IMR-90 (cell line): ENCODE results near the gene ZDHHC14. TPM values are rescaled to one million over a fixed set of nuclear protein-coding genes. Genes with fewer than 3 reads are reported as not detected.

Experiments used
- ATAC-seq: fragments of 200-7000 bp; cut with Tn5 transposase; 2 replicates; pipeline ENCODE4 v1.9.1; 2020; ENCODE audit warnings: low read depth, mild to moderate bottlenecking, moderate library complexity
- BruUV-seq: library from RNA; stranded (reverse); fragments of 400-500 nt; replicated peaks from 2 replicates; lab custom pipeline; 2021; lab: Mats Ljungman, UMichigan
- CTCF ChIA-PET: fragments of 300-600 bp; formaldehyde crosslinking; extraction: SDS; loops from one replicate; lab custom pipeline; 2021; ENCODE audit warnings: antibody characterized with exemption; lab: Yijun Ruan, JAX
- POLR2A ChIA-PET: fragments of 300-600 bp; sonication (Branson Sonifier 250); formaldehyde crosslinking; loops from one replicate; lab custom pipeline; 2022; ENCODE audit warnings: antibody characterized with exemption; ENCODE audit not compliant: unreplicated experiment; lab: Charles Lee
- DNase-seq: peaks from one replicate; pipeline ENCODE4 v3.0.0; 2013
- H2AFZ ChIP-seq: replicated peaks from 2 replicates; pipeline ENCODE3; 2013; ENCODE audit warnings: low read length, mild to moderate bottlenecking; ENCODE audit not compliant: poor library complexity
- H2AK5ac ChIP-seq: 2 replicates; pipeline ENCODE4 v1.6.1; 2013; ENCODE audit warnings: low read depth, low read length, inconsistent platforms
- H2AK9ac ChIP-seq: replicated peaks from 2 replicates; pipeline ENCODE3; 2013; ENCODE audit warnings: mild to moderate bottlenecking, low read depth, low read length, moderate library complexity; ENCODE audit not compliant: poor library complexity
- H2BK120ac ChIP-seq: 2 replicates; pipeline ENCODE4 v1.6.1; 2013; ENCODE audit warnings: low read depth, low read length, inconsistent platforms
- H2BK15ac ChIP-seq: 3 replicates; pipeline ENCODE4 v1.6.1; 2013; ENCODE audit warnings: low read depth, low read length, inconsistent platforms
- H2BK20ac ChIP-seq: 2 replicates; pipeline ENCODE4 v1.6.1; 2013; ENCODE audit warnings: low read depth, mild to moderate bottlenecking, inconsistent platforms, low read length, moderate library complexity
- H2BK5ac ChIP-seq: 2 replicates; pipeline ENCODE4 v1.6.1; 2013; ENCODE audit warnings: mild to moderate bottlenecking, low read depth, low read length, inconsistent platforms; ENCODE audit not compliant: poor library complexity, severe bottlenecking
- H3K14ac ChIP-seq: replicated peaks from 2 replicates; pipeline ENCODE4 v1.6.1; 2013; ENCODE audit warnings: low read depth, low read length, inconsistent platforms
- H3K18ac ChIP-seq: 2 replicates; pipeline ENCODE4 v1.6.1; 2013; ENCODE audit warnings: low read depth, low read length, control low read depth
- H3K23ac ChIP-seq: 2 replicates; pipeline ENCODE4 v1.6.1; 2013; ENCODE audit warnings: low read depth, low read length, inconsistent platforms
- H3K27ac ChIP-seq: 2 replicates; pipeline ENCODE4 v1.5.1; 2013; ENCODE audit warnings: mild to moderate bottlenecking, control low read depth, low read length; ENCODE audit not compliant: insufficient read depth
- H3K27me3 ChIP-seq: 2 replicates; pipeline ENCODE4 v1.6.1; 2013; ENCODE audit warnings: low read length; ENCODE audit not compliant: control insufficient read depth, insufficient read depth
- H3K36me3 ChIP-seq: 2 replicates; pipeline ENCODE4 v1.6.1; 2013; ENCODE audit warnings: low read length, mixed read lengths; ENCODE audit not compliant: control insufficient read depth, insufficient read depth
- H3K4ac ChIP-seq: 2 replicates; pipeline ENCODE4 v1.6.1; 2013; ENCODE audit warnings: low read depth, low read length, inconsistent platforms
- H3K4me1 ChIP-seq: 2 replicates; pipeline ENCODE4 v1.6.1; 2013; ENCODE audit warnings: low read length, mixed read lengths; ENCODE audit not compliant: control insufficient read depth, insufficient read depth
- H3K4me2 ChIP-seq: 2 replicates; pipeline ENCODE4 v1.6.1; 2013; ENCODE audit warnings: low read depth, mild to moderate bottlenecking, control low read depth, low read length, moderate library complexity
- H3K4me3 ChIP-seq: 2 replicates; pipeline ENCODE4 v1.5.1; 2013; ENCODE audit warnings: low read depth, mild to moderate bottlenecking, control low read depth, low read length, moderate library complexity; ENCODE audit not compliant: insufficient read depth
- H3K56ac ChIP-seq: 2 replicates; pipeline ENCODE4 v1.6.1; 2013; ENCODE audit warnings: low read length, inconsistent platforms; ENCODE audit not compliant: insufficient read depth; ENCODE audit errors: extremely low read depth
- H3K79me1 ChIP-seq, 2 experiments: 2 replicates each; pipeline ENCODE4 v1.6.1; 2013; ENCODE audit warnings: low read length in 2 of 2, inconsistent platforms in 1 of 2, low read depth in 1 of 2
- H3K9ac ChIP-seq: 2 replicates; pipeline ENCODE4 v1.6.1; 2013; ENCODE audit warnings: low read depth, low read length, control low read depth
- H3K9me1 ChIP-seq: 2 replicates; pipeline ENCODE4 v1.6.1; 2013; ENCODE audit warnings: low read length, inconsistent platforms; ENCODE audit not compliant: insufficient read depth
- H3K9me3 ChIP-seq: 2 replicates; pipeline ENCODE4 v1.6.1; 2013; ENCODE audit warnings: low read length; ENCODE audit not compliant: control insufficient read depth, insufficient read depth
- H4K20me1 ChIP-seq: 2 replicates; pipeline ENCODE4 v1.6.1; 2013; ENCODE audit warnings: low read length, inconsistent platforms; ENCODE audit not compliant: insufficient read depth
- H4K5ac ChIP-seq: 2 replicates; pipeline ENCODE4 v1.6.1; 2013; ENCODE audit warnings: mild to moderate bottlenecking, low read depth, low read length, control low read depth
- H4K8ac ChIP-seq, 2 experiments: 2 replicates each; pipeline ENCODE4 v1.6.1; 2013; ENCODE audit warnings: low read depth in 2 of 2, low read length in 2 of 2, control low read depth in 1 of 2, inconsistent platforms in 1 of 2
- H4K91ac ChIP-seq: 2 replicates; pipeline ENCODE4 v1.6.1; 2013; ENCODE audit warnings: low read depth, low read length, inconsistent platforms; ENCODE audit not compliant: insufficient read depth
- BHLHE40 ChIP-seq: fragments of 150-350 bp; IDR thresholded peaks from 2 replicates; pipeline ENCODE4 v1.6.1; 2016; ENCODE audit warnings: mild to moderate bottlenecking, low read depth, low read length
- CEBPB ChIP-seq: IDR thresholded peaks from 2 replicates; pipeline ENCODE4 v1.6.1; 2012; ENCODE audit warnings: low read depth, low read length, improper control_type of control experiment
- CHD1 ChIP-seq: IDR thresholded peaks from 2 replicates; pipeline ENCODE4 v1.6.1; 2012; ENCODE audit warnings: low read depth, low read length, improper control_type of control experiment
- ELK1 ChIP-seq: fragments of 150-350 bp; IDR thresholded peaks from 2 replicates; pipeline ENCODE4 v1.6.1; 2016; ENCODE audit warnings: low read depth, mild to moderate bottlenecking, low read length, moderate library complexity, borderline replicate concordance
- FOS ChIP-seq: fragments of 150-350 bp; IDR thresholded peaks from 2 replicates; pipeline ENCODE4 v1.6.1; 2016; ENCODE audit warnings: low read depth, low read length
- MAFK ChIP-seq: IDR thresholded peaks from 2 replicates; pipeline ENCODE4 v1.6.1; 2012; ENCODE audit warnings: low read depth, low read length, improper control_type of control experiment
- MAZ ChIP-seq: IDR thresholded peaks from 2 replicates; pipeline ENCODE4 v1.6.1; 2012; ENCODE audit warnings: low read depth, mild to moderate bottlenecking, low read length, improper control_type of control experiment, moderate library complexity, borderline replicate concordance
- MXI1 ChIP-seq: IDR thresholded peaks from 2 replicates; pipeline ENCODE4 v1.6.1; 2012; ENCODE audit warnings: low read depth, mild to moderate bottlenecking, low read length, moderate library complexity, borderline replicate concordance
- NFE2L2 ChIP-seq: fragments of 150-350 bp; IDR thresholded peaks from 2 replicates; pipeline ENCODE4 v1.6.1; 2016; ENCODE audit warnings: low read depth, mild to moderate bottlenecking, low read length
- POLR2A ChIP-seq: IDR thresholded peaks from 2 replicates; pipeline ENCODE4 v1.6.1; 2012; ENCODE audit warnings: mild to moderate bottlenecking, low read depth, low read length
- RAD21 ChIP-seq: IDR thresholded peaks from 2 replicates; pipeline ENCODE4 v1.6.1; 2012; ENCODE audit warnings: low read length, improper control_type of control experiment
- RCOR1 ChIP-seq: IDR thresholded peaks from 2 replicates; pipeline ENCODE4 v1.6.1; 2012; ENCODE audit warnings: mild to moderate bottlenecking, low read length, improper control_type of control experiment; ENCODE audit not compliant: insufficient replicate concordance
- RFX5 ChIP-seq: IDR thresholded peaks from 2 replicates; pipeline ENCODE4 v1.8.0; 2012; ENCODE audit warnings: low read depth, mild to moderate bottlenecking, low read length, moderate library complexity
- SMC3 ChIP-seq: fragments of 150-350 bp; IDR thresholded peaks from 2 replicates; pipeline ENCODE4 v1.6.1; 2016; ENCODE audit warnings: low read depth, mild to moderate bottlenecking, antibody characterized with exemption, low read length, moderate library complexity
- WGBS, 2 experiments: methylation state at CpG; one replicate each; pipeline versions ENCODE4 v1.1.5 to v1.1.7; 2013; ENCODE audit warnings: missing lambda C conversion rate in 2 of 2; ENCODE audit not compliant: insufficient read length in 1 of 2; ENCODE audit errors: extremely low coverage in 2 of 2; 5-methylcytosine and 5-hydroxymethylcytosine counted together
- dilution Hi-C: fragments of 300-500 bp; cut with HindIII; formaldehyde crosslinking; loops from one replicate; pipeline ENCODE4 v1.14.3; 2018; ENCODE audit warnings: low sequenced_read_pairs; ENCODE audit not compliant: unreplicated experiment
- in situ Hi-C: fragments of 300-500 bp; cut with MboI; formaldehyde crosslinking; loops from 3 replicates; pipeline ENCODE4 v1.14.3; 2019; ENCODE audit warnings: low sequenced_read_pairs, inconsistent platforms, mixed read lengths
- intact Hi-C: fragments of 100-400 bp; cut with micrococcal nuclease; formaldehyde crosslinking; loops from 2 replicates; pipeline ENCODE4 v1.10.0; 2022
- polyA plus RNA-seq, 3 experiments: library from polyadenylated mRNA; depleted of rRNA; stranded (reverse); fragments of >200 nt; gene quantifications; 2 replicates each; pipeline ENCODE4 v1.2.3, GENCODE V29; 2012; ENCODE audit warnings: low replicate concordance in 1 of 3
- total RNA-seq: library from RNA; depleted of rRNA; stranded (reverse); fragments of >200 nt; gene quantifications from 2 replicates; pipeline ENCODE4 v1.2.3, GENCODE V29; 2012
- TF ChIP-seq, protein P1 (sequence below): fragments of 150-350 bp; IDR thresholded peaks from 2 replicates; pipeline ENCODE4 v1.6.1; 2017; ENCODE audit warnings: mild to moderate bottlenecking, antibody characterized with exemption, low read length, low read depth
- TF ChIP-seq, protein P2 (sequence below): conservative IDR thresholded peaks from 2 replicates; pipeline ENCODE4 v1.5.1; 2012; ENCODE audit warnings: mild to moderate bottlenecking, low read depth, low read length, improper control_type of control experiment

Gene ZDHHC14
- total and polyA plus RNA-seq, 2 of the 4 experiments (the other 2 are of a cell fraction): 0.90 to 2.0 TPM

DNA sequence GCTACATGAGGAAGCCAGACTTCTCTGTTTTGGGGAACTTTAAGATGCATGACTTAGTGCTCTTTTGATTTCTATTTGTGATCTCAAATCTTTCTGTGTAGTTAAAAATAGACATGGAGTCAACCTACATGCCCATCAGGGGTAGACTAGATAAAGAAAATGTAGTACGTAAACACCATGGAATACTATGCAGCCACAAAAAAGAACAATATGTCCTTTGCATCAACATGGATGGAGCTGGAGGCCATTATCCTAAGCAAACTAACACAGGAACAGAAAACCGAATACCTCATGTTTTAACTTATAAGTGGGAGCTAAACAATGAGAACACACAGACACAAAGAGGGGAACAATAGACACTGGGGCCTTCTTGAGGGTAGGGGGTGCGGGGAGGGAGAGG, 102.8 kb downstream of the ZDHHC14 start:
- Histone ChIP-seq H3K27me3 (no peaks in the 10 kb centered on the region), H3K14ac (no peak overlapping the region), H4K8ac (no peak overlapping the region), H4K5ac (no peak overlapping the region), H3K4me3 (no peak overlapping the region), H3K9me1 (no peaks in the 10 kb centered on the region; the same call in 1 of the 2 replicates), H3K9ac (no peak overlapping the region), H3K9me3 (no peaks in the 10 kb centered on the region), H4K20me1 (no peaks in the 10 kb centered on the region), H3K4me2 (no peak overlapping the region), H3K18ac (no peak overlapping the region), H3K36me3 (no peaks in the 10 kb centered on the region), H2BK5ac (no peak overlapping the region), H2BK20ac (no peak overlapping the region), H3K27ac (no peak overlapping the region), H3K56ac (no peak overlapping the region), H2BK15ac (no peak overlapping the region), H4K91ac (no peak overlapping the region), H2AK5ac (no peak overlapping the region), H2AK9ac (no peak overlapping the region), H2AFZ (no peak overlapping the region), H3K4me1 (peaks cover 2% of the 10 kb centered on the region; the same call in 1 of the 2 replicates), H3K79me1 (no peaks in the 10 kb centered on the region), H3K4ac (no peak overlapping the region), H3K23ac (no peak overlapping the region), H2BK120ac (no peak overlapping the region)
- POLR2A ChIA-PET: no interaction called here
- DNase-seq: no peak
- no peak for TF ChIP-seq MXI1
- TF ChIP-seq, protein P1, sequence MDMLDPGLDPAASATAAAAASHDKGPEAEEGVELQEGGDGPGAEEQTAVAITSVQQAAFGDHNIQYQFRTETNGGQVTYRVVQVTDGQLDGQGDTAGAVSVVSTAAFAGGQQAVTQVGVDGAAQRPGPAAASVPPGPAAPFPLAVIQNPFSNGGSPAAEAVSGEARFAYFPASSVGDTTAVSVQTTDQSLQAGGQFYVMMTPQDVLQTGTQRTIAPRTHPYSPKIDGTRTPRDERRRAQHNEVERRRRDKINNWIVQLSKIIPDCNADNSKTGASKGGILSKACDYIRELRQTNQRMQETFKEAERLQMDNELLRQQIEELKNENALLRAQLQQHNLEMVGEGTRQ: no peak
- no peak for TF ChIP-seq RFX5
- no peak for TF ChIP-seq ELK1
- TF ChIP-seq MAZ: no peak
- no peak for TF ChIP-seq CEBPB
- no peak for TF ChIP-seq SMC3
- no peak for TF ChIP-seq MAFK
- no peak for TF ChIP-seq BHLHE40
- no peak for TF ChIP-seq RCOR1
- TF ChIP-seq RAD21: no peak
- TF ChIP-seq NFE2L2: no peak
- TF ChIP-seq CHD1: no peak
- TF ChIP-seq POLR2A: no peak
- TF ChIP-seq, protein P2, sequence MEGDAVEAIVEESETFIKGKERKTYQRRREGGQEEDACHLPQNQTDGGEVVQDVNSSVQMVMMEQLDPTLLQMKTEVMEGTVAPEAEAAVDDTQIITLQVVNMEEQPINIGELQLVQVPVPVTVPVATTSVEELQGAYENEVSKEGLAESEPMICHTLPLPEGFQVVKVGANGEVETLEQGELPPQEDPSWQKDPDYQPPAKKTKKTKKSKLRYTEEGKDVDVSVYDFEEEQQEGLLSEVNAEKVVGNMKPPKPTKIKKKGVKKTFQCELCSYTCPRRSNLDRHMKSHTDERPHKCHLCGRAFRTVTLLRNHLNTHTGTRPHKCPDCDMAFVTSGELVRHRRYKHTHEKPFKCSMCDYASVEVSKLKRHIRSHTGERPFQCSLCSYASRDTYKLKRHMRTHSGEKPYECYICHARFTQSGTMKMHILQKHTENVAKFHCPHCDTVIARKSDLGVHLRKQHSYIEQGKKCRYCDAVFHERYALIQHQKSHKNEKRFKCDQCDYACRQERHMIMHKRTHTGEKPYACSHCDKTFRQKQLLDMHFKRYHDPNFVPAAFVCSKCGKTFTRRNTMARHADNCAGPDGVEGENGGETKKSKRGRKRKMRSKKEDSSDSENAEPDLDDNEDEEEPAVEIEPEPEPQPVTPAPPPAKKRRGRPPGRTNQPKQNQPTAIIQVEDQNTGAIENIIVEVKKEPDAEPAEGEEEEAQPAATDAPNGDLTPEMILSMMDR: no peak
- TF ChIP-seq FOS: no peak
- dilution Hi-C loops: no loop called here
- no TSS peak for BruUV-seq
- in situ Hi-C loops: no loop called here
- intact Hi-C loops: no loop called here
- ATAC-seq: no peak
- no CpG with 5 or more reads among the region's 3 CpGs for WGBS, 2 experiments
- CTCF ChIA-PET: interaction anchor here (0.6 to 0.7 kb wide), 2 partner anchors 38 to 85 kb away, joined by 3 read pairs; no protein-coding TSS in a partner anchor
